SU-DHL-6 (cell line): ENCODE measurements around the gene NBEA.

Experiments
- CTCF ChIP-seq: fragments of 200-600 bp; sonication (generic); IDR thresholded peaks from one replicate; pipeline ENCODE4 v1.5.1; 2017; ENCODE audit warnings: antibody characterized with exemption, mild to moderate bottlenecking, low read length, moderate library complexity; ENCODE audit not compliant: insufficient read depth, poor library complexity, severe bottlenecking
- EZH2phosphoT487 ChIP-seq: fragments of 200-600 bp; sonication (generic), shearing (Covaris generic); conservative IDR thresholded peaks from 2 replicates; pipeline ENCODE4 v1.6.1; 2018; ENCODE audit warnings: mild to moderate bottlenecking, antibody characterized with exemption, low read length, moderate library complexity, mixed read lengths

DNA sequence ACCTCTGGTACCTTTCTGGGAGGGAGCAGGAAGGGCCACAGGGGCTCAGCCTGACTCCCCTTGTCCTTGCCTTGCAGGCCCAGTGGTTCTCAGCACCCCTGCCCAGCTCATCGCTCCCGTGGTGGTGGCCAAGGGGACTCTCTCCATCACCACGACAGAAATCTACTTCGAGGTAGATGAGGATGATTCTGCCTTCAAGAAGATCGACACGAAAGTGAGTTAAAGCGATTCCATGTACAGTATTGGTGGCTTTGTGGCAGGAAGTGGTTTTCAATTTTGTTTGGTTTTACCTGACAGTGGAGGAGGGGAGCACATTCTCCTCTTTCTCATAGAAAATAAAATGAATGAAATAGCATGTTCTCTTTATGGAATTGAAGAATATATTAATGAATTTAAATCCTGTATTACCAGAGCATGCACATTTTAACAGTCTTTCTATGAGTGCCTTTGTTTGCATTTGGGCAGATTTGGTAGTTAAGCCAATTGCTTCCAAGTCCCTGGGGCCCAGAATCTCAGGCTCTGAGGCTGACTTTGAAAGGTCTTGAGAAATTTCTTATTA lies 530.3 kb downstream of the NBEA start:
- TF ChIP-seq CTCF (no peak), EZH2phosphoT487 (no peak)
